ENCODE results near the gene TTYH3. TPM values are rescaled to one million over a fixed set of nuclear protein-coding genes. Genes with fewer than 3 reads are reported as not detected.

The TTYH3 gene
- total and polyA plus RNA-seq, 2 of the 8 experiments (the other 6 are each of a cell fraction or from before 2014, with no cell fraction given): 66.2 to 169 TPM

- no peak for TF ChIP-seq NRF1 (IDR thresholded peaks at IDR 0.05; ENCODE audit: low read depth, low read length)
These were observed 46.3 kb upstream of the TTYH3 start (continued) for GRCh38 chr7:2585446-2585845.

Measured in H1 (cell line).